GM18951 (cell line): ENCODE measurements around the gene MOB3A.

ENCODE experiments used
- POLR2A ChIP-seq: IDR thresholded peaks from 4 replicates; pipeline ENCODE4 v1.6.1; 2011; ENCODE audit warnings: mild to moderate bottlenecking; ENCODE audit not compliant: insufficient read length, insufficient read depth; ENCODE audit errors: extremely low read depth
- in situ Hi-C: fragments of 300-500 bp; cut with MboI; formaldehyde crosslinking; loops from one replicate; pipeline ENCODE4 v1.12.0; 2022; ENCODE audit warnings: low sequenced_read_pairs, mixed read lengths, inconsistent platforms; ENCODE audit not compliant: unreplicated experiment

Gene MOB3A

GRCh38 chr19:2059422-2060201, 36.5 kb downstream of the MOB3A start:
- in situ Hi-C loops = no loop called here
- TF ChIP-seq POLR2A = no peak

DNA sequence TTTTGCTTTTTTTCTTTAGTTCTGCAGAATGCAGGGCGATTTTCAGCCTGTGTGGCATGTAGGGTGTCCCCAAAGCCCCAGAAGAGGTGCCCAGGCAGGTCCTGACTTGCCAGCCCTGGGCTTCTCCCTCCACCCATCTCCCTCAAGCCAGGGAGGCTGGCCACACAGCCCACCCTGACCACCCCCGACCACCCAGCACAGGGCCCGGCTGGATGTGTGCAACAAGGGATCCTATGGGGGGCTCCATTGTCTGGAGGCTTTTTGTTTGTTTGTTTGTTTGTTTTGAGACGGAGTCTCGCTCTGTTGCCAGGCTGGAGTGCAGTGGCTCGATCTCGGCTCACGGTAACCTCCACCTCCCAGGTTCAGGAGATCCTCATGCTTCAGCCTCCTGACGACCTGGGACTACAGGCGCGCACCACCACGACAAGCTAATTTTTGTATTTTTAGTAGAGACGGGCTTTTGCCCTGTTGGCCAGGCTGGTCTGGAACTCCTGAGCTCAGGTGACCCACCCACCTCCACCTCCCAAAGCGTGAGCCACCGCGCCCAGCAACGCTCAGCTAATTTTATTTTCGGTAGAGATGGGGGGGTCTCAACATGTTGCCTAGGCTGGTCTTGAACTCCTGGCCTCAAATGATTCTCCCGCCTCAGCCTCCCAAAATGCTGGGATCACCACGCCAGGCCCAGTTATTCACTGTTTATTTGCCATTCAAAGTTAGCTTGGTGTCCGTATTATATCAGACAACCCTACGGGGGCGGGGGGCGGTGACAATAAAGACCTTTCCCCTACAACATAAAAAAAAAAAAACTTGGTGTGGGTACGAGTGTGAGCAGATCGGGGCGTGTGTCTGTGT, 37.3 kb downstream of the MOB3A start:
- no peak for TF ChIP-seq POLR2A
- in situ Hi-C loops = no loop called here

DNA sequence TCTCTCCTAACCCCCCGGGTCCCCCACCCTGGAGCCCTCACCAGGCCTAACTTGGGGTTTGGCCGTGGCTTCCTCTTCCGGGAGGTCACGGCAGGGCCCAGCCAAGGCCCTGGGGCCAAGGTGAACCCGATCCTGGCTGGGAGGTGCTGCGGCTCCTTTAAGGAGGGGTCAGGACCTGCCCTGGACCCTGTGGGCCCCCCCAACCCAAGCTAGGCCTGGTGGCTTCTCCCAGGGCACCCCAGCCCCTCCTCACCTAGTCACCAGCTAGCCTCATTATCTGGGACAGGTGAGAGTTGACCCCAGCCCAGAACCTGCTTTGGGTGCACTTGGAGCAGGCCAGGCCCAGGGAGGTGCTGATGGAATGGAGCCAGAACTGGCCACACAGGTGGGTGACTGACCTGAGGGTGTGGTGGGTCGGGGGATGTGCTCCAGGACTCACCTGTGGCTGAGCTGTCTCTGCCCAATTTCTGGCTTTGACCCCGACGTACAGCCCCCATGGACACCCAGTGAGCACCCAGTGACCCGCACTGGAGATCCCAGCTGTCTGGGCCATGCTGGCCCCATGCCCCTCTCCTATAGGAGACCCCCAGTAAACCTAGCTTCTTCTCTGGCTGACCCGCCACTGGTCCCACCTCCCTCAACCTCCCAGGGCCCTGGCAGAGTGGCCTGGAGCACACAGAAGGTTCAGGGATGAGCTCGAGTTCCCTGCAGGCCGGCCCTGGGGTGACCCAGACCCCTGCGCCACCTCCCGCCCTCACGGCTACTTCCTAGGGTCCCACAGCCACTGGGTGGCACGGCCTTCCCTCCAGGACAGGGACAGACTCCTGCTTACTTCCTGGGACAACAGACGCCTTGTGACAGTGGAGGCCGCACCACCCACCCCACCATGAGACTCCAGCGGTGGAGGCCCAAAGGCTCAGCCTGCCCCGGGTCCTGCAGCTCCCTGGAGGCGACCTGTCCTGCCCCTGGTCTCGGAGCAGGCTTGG, 38.3 kb downstream of the MOB3A start:
- TF ChIP-seq POLR2A = no peak
- in situ Hi-C loops = no loop called here

GRCh38 chr19:2056837-2057192, 39.3 kb downstream of the MOB3A start:
- in situ Hi-C loops = no loop called here
- no peak for TF ChIP-seq POLR2A

GRCh38 chr19:2055931-2056836, 39.9 kb downstream of the MOB3A start:
- in situ Hi-C loops = no loop called here
- TF ChIP-seq POLR2A = peak; percentile 33

- no peak for TF ChIP-seq POLR2A
- in situ Hi-C loops = no loop called here
These were observed 41.4 kb downstream of the MOB3A start for GRCh38 chr19:2054763-2055162.

- TF ChIP-seq POLR2A = no peak
- in situ Hi-C loops = no loop called here
These were observed 42.3 kb downstream of the MOB3A start for GRCh38 chr19:2053601-2054389.

DNA sequence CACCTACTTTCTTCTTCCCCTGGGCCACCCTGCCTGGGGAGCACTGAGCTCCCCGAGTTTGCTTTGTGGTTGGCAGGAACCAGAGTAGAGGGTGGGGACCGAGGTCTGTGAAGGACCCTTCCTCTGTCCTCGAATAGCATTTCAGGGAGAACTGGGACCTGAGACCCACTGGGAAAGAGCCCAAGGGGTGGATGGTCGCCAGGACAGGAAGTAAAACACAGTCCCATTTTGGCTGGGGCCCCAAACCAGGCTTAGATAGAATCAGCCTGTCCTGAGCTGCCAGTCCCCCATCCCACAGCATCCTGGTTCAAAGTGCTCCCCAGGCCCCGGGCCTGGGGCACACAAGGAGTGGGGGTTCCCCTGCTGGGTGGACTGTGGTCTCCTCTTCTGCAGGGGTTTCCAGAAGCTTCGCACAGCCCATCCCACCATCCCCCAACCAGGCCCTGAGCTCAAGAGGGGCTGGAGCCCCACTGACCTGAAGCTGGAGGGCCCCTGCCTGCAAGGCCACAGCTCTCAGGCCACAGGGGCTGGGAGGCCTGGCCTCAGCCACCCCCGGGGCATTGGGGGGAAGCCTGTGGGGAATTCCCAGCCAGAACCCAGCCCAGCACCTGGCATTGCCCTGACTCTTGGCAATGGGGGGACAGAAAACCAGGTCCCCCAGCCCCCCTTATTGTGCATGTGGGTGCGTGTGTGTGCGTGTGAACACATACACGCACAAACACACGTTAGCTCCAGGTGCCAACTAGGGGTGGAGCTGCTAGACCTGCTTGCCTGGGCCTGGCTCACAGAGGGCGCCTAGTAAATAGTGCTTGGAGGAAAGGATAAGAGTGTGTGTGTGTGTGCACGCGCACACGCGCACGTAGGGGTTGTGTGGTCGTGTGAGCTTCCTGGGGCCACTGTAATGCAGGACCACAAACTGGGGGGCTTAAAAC, 44.1 kb downstream of the MOB3A start:
- in situ Hi-C loops = no loop called here
- TF ChIP-seq POLR2A = no peak

- in situ Hi-C loops = no loop called here
- TF ChIP-seq POLR2A = peak; percentile 100
These were observed 44.9 kb downstream of the MOB3A start, which contains the start of gene MKNK2 for GRCh38 chr19:2050991-2051772. TSS of gene MKNK2 (minus strand) at chr19:2051244. CDS start at chr19:2050851, 393 bp downstream.
